ENCODE data around the gene ATP2B1. TPM values are rescaled to one million over a fixed set of nuclear protein-coding genes. Genes with fewer than 3 reads are reported as not detected.

Gene ATP2B1
- total RNA-seq, 4 donors from 2014 or later, result 18.0 to 59.8 (median 25.0) TPM

- TF ChIP-seq CTCF (IDR thresholded peaks at IDR 0.05) (no peak), POLR2A (IDR thresholded peaks at IDR 0.05) (no peak)
- no peak overlapping the region for H3K4me3 ChIP-seq (ENCODE audit: low read depth, poor library complexity, severe bottlenecking)
- WGBS, 2 donors, result 36 to 50% methylated on average over 2 of the region's 2 CpGs
- intact Hi-C loops (cut with DNase I; ENCODE audit: low total_unique reads), result no loop called here
- no peak for DNase-seq (ENCODE audit: low spot score in 2 of 2)
These were observed 133.9 kb downstream of the ATP2B1 start for GRCh38 chr12:89574736-89575208.

DNA sequence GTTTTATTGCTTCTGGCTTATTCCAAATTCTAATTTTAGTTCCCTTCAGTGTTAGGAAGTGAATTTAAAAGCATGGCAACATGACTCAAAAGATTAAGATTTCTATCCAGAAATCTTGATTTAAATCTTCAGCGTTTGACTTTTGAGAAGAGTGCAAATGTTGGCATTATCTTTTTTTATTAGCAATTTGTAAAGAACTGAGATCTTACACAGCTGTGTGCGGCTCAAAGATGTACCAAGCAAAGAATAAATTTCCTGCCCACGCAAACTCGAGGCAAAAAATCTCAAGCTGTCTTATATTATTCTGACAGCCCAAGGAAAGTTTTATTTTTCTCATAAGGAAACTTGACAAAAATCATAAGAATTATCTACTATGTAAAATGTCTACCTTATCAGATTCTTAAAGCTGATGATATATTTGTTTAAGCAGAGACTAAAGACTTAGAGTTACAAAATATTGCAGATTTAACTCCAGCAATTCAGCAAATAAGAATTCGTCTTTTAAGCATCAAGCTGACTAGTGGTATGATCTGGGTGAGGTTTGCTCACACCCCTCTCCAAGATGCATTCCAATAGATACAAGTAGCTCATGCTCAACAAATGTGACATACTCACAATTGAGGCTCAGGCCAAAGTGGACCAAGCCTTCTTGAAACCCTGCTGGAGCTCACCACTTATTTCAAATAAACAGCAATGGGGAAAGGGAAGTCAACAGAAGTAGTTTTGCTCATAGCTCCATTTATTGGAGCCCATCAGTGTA, 135.4 kb downstream of the ATP2B1 start:
- no peak overlapping the region for H3K4me3 ChIP-seq (ENCODE audit: low read depth, poor library complexity, severe bottlenecking)
- intact Hi-C loops (cut with DNase I; ENCODE audit: low total_unique reads), result no loop called here
- TF ChIP-seq POLR2A (IDR thresholded peaks at IDR 0.05), result no peak
- no peak for TF ChIP-seq CTCF (IDR thresholded peaks at IDR 0.05)
- 37 to 42% methylated on average over 5 of the region's 5 CpGs for WGBS, 2 donors
- DNase-seq (ENCODE audit: low spot score in 2 of 2), result no peak

- H3K4me3 ChIP-seq (ENCODE audit: low read depth, poor library complexity, severe bottlenecking), result no peak overlapping the region
- intact Hi-C loops (cut with DNase I; ENCODE audit: low total_unique reads), result no loop called here
- peak in 1 of 2 donors; percentile 16 for DNase-seq (ENCODE audit: low spot score in 2 of 2)
- WGBS, 2 donors, result 59 to 61% methylated on average over 4 of the region's 4 CpGs
- TF ChIP-seq POLR2A (IDR thresholded peaks at IDR 0.05) (no peak), CTCF (IDR thresholded peaks at IDR 0.05) (no peak)
These were observed 137.0 kb downstream of the ATP2B1 start for GRCh38 chr12:89571491-89572195.

DNA sequence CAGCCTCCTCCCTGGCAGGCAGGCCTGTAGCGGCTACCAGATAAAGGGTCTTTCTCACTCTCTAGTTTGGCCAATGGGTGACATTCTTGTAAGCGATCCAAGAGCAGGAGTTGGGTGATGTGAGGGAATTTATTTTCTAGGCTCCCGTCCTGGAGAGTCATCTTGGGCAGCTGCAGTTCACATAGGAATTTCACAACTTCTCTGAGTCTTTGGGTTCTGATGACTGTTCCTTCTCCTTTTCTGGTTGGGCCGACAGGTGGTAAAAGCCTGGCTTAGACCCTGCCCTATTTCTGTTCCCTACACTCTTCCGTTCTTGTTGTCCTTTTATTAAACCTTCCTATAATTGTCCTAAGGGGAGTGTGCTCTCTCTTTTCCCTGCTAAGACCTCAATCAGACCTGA, 140.2 kb downstream of the ATP2B1 start:
- TF ChIP-seq CTCF (IDR thresholded peaks at IDR 0.05) (no peak), POLR2A (IDR thresholded peaks at IDR 0.05) (no peak)
- WGBS, 2 donors, result 59 to 71% methylated on average over 5 of the region's 5 CpGs
- DNase-seq (ENCODE audit: low spot score in 2 of 2), result no peak
- intact Hi-C loops (cut with DNase I; ENCODE audit: low total_unique reads), result no loop called here
- H3K4me3 ChIP-seq (ENCODE audit: low read depth, poor library complexity, severe bottlenecking), result no peak overlapping the region

DNA sequence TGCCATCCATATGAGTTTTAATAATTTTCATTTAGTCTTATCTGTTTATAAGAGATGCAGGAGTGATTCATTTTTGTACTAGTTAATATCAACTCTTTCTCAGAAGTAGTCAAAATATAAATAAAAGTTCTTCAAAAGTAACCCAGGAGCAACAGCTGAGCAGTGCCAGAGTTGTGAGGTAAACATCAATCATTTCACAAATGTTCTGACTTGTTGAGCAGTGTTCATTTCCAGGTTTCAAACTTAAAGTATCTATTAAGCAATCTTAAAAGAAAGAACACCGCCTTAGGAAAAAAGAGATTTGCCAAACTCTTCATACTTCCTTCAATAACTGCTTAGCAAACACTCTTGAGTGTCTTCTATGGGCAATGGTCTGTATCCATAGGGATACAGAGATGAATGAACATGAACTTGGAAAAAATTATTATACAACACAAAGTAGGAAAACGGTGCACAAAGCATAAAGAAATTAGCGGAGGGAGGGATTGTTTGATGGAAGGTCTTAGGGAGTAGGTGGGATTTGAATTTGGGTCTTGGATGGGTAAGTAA, 140.9 kb downstream of the ATP2B1 start:
- WGBS, 2 donors, result 50 to 62% methylated on average over 3 of the region's 3 CpGs
- TF ChIP-seq POLR2A (IDR thresholded peaks at IDR 0.05), result no peak
- TF ChIP-seq CTCF (IDR thresholded peaks at IDR 0.05), result no peak
- DNase-seq (ENCODE audit: low spot score in 2 of 2), result no peak
- H3K4me3 ChIP-seq (ENCODE audit: low read depth, poor library complexity, severe bottlenecking), result no peak overlapping the region
- intact Hi-C loops (cut with DNase I; ENCODE audit: low total_unique reads), result no loop called here
